ENCODE results near the gene BEST1.

DNA sequence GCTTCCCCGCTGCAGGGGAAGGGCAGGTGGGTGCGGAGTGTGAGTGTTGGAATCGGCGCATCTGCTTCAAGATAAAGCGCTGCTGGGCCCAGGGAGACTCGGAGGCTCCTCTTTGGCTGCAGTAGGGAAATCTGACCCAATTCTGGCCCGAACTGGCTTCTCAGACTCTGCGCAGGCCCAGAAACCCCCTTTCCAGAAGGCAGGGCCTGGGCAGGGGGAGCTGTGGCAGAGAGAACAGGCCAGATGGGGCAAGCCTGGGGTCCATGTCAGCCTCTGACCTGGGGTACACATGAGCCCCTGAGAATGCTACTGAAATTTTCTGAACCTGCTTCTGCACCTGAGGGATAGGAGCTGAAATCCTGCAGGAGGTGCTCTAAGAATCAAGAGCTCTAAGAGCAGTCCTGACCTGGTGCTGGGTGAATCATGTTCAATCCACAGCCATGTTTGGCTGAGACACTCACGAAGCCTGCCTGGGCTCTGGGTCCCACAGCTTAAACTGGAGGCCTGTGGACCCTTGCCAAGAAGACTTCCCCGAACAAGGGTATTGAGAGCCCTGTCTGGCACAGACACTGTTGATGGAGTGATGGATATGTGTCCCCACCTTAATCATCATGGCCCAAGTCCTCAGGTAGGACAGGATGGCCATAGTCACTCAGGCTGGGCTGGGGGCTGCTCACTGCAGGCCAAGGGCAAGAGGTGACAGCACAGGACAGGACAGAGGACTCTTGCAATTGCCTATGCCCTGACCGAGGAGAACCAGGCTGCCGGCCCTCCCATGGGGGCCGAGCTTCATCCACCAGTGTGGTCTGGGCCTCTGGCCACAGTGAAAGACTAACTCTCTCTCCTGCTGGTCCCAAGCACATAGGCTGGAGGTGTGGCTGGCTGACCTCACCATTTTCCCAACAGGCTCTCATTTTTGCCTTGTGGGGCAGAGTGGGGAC lies 39.7 kb upstream of the BEST1 start:
- TF ChIP-seq POLR2A (IDR thresholded peaks at IDR 0.05; ENCODE audit: low read depth, low read length) (no peak), POLR2AphosphoS5 (IDR thresholded peaks at IDR 0.05; ENCODE audit: low read depth, low read length) (no peak)

Measured in GM12892 (cell line).